Activated T-helper 1 cell treated with Interleukin-2 at 50 U/mL for 16 hours (primary cell): Measurements from ENCODE around the gene MCC.

Source experiments
- DNase-seq: peaks from one replicate; pipeline ENCODE4 v3.0.0-alpha.2; 2020; ENCODE audit warnings: low read depth

MCC gene

GRCh38 chr5:113172231-113172826 is 315.9 kb downstream of the MCC start:
- DNase-seq, result no peak

GRCh38 chr5:113171520-113171919 is 316.7 kb downstream of the MCC start:
- DNase-seq, result no peak

- no peak for DNase-seq
These were observed 317.5 kb downstream of the MCC start for GRCh38 chr5:113170707-113171106.

- DNase-seq, result no peak
These were observed 318.5 kb downstream of the MCC start for GRCh38 chr5:113169720-113170119.

- DNase-seq, result no peak
These were observed 320.3 kb downstream of the MCC start for GRCh38 chr5:113167985-113168384.

- DNase-seq, result no peak
These were observed 321.3 kb downstream of the MCC start for GRCh38 chr5:113166852-113167366.

- no peak for DNase-seq
These were observed 322.0 kb downstream of the MCC start for GRCh38 chr5:113166261-113166660.

GRCh38 chr5:113164021-113164420 is 324.2 kb downstream of the MCC start:
- no peak for DNase-seq

- DNase-seq, result no peak
These were observed 324.9 kb downstream of the MCC start for GRCh38 chr5:113163328-113163727.

- no peak for DNase-seq
These were observed 325.5 kb downstream of the MCC start for GRCh38 chr5:113162770-113163169.

- no peak for DNase-seq
These were observed 326.0 kb downstream of the MCC start for GRCh38 chr5:113162208-113162607.

- no peak for DNase-seq
These were observed 326.4 kb downstream of the MCC start for GRCh38 chr5:113161806-113162205.

GRCh38 chr5:113157886-113158285 is 330.4 kb downstream of the MCC start:
- no peak for DNase-seq

- DNase-seq, result no peak
These were observed 331.9 kb downstream of the MCC start for GRCh38 chr5:113156271-113156877.

- DNase-seq, result no peak
These were observed 334.6 kb downstream of the MCC start for GRCh38 chr5:113153512-113154097.

GRCh38 chr5:113152380-113152740 is 335.9 kb downstream of the MCC start:
- DNase-seq, result no peak

- DNase-seq, result no peak
These were observed 336.4 kb downstream of the MCC start for GRCh38 chr5:113151641-113152379.

- DNase-seq, result no peak
These were observed 337.4 kb downstream of the MCC start for GRCh38 chr5:113150821-113151220.

GRCh38 chr5:113150221-113150620 is 338.0 kb downstream of the MCC start:
- DNase-seq, result no peak

GRCh38 chr5:113147537-113147936 is 340.7 kb downstream of the MCC start:
- DNase-seq, result no peak

- DNase-seq, result no peak
These were observed 341.1 kb downstream of the MCC start for GRCh38 chr5:113147101-113147508.

- DNase-seq, result no peak
These were observed 342.4 kb downstream of the MCC start for GRCh38 chr5:113145757-113146387.
